NCI-H1436 treated with DMSO at 0.1 percent for 48 hours (cell line): ENCODE measurements around the gene RYR2.

Source experiments
- DNase-seq: peaks from one replicate; lab custom pipeline; 2025; lab: John Stamatoyannopoulos, UW

Gene RYR2

DNA sequence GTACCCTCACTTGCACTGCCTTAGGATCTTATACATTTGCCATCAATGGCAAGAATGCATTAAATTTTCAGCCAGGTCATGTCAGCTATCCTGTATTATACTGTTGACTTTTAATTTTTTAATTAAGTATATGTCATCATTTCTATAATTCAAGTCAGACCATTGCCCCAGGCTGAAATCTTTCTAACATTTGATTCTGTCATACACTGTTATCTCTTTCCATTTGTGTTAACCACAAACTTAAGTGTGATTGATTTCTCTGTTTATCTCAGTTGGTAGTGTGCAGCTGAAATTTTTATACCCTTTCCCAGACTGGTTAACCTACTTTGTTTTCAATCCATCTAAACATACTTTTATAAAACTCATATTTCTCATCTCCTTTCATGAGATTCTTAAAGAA is 695.5 kb downstream of the RYR2 start:
- DNase-seq = no peak

DNA sequence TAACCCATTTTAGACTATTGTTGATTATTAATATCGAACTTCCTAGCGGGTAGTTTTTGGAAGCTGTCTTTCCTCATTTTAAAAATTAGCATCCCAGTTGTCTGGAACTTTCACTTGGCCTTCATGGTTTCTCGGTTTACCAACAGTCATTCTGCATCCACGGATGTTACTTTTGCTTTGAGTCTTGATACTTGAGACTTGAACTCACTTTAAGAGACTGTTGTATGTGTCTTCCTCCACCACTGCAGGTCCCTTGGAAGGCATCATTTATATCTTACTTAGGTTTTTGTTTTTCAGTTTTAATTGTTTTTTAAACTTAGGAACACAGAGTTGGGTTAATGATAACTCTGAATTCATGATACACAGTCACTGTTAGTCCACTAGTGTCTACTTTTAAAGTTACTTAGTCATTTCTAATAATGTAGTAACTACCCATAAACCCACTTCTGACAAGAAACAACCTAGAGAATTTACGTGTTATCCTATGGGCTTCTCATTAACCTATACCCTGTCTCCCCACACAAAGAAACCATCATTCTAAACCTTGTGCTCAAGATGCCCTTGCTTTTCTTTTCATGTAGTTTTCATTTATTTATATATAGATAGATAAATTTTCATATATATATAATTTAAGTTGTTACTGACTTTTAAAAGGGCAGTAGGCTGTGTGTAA is 696.1 kb downstream of the RYR2 start:
- no peak for DNase-seq

GRCh38 chr1:237740846-237741245 is 698.9 kb downstream of the RYR2 start:
- DNase-seq = no peak

GRCh38 chr1:237745545-237745944 is 703.6 kb downstream of the RYR2 start:
- no peak for DNase-seq

- DNase-seq = no peak
Observed at GRCh38 chr1:237748171-237748960, 706.4 kb downstream of the RYR2 start.

GRCh38 chr1:237749122-237749521 is 707.1 kb downstream of the RYR2 start:
- no peak for DNase-seq

GRCh38 chr1:237751090-237751489 is 709.1 kb downstream of the RYR2 start:
- no peak for DNase-seq

- DNase-seq = no peak
Observed at GRCh38 chr1:237754627-237755026, 712.6 kb downstream of the RYR2 start.

GRCh38 chr1:237756304-237756967 is 714.5 kb downstream of the RYR2 start:
- DNase-seq = no peak

- DNase-seq = no peak
Observed at GRCh38 chr1:237759377-237759776, 717.4 kb downstream of the RYR2 start.

DNA sequence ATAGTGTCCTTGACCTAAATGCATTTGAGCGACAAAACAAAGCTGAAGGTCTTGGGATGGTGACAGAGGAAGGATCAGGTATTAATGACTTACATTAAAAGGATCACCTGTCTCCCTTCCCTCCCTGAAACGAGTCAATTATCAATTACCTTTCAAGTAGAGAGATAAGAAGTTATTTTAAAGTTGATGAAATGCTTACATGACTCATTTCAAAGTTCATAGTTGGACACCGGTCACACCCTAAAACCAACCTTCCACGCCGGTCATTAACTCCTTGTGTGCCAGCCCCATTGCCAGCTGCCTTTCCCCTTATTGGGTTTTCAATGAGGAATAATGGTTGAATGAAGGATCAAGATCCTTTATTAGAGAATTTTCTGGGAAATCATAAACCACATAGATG is 719.0 kb downstream of the RYR2 start:
- no peak for DNase-seq

DNA sequence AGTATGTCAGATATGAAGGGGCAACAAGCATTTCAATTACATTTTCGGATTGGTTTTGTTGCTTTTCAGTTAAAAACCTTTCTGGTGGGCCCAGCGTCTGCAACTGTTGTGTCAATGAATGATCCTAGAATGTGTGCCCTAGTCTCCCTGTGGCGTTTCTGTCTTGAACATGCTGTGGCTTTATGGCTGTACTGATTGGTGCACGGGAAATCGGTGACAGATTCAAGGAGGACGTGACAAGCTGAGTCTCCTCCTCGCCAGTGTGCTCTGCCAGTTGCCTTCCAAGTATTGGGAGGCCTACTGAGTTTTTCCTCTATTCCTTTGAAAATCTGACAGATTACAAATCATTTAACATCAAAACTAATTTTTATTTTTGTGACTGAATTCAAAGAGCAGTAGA is 721.2 kb downstream of the RYR2 start:
- DNase-seq = no peak

- DNase-seq = no peak
Observed at GRCh38 chr1:237763751-237764150, 721.8 kb downstream of the RYR2 start.

- no peak for DNase-seq
Observed at GRCh38 chr1:237769916-237770315, 727.9 kb downstream of the RYR2 start.

- no peak for DNase-seq
Observed at GRCh38 chr1:237772009-237772408, 730.0 kb downstream of the RYR2 start.

DNA sequence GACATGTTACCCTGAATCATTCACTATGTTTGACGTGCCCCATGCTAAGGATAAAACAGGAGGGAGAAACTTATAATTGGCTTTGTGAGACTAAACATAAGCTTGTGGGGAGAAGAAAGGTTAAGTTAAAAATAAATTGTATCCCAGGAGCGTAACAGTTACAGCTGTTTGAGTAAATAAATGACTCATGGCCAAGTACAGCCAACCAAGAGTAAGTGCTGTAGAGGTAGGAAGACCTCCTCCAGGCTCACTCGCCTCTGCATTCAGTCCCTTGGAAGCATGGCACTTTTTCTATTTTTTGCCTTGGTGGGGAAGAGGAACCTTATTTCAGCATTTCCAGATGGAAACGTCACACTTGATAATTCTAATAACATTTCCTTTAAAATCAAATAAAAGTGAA is 732.3 kb downstream of the RYR2 start:
- DNase-seq = no peak

- no peak for DNase-seq
Observed at GRCh38 chr1:237779356-237779755, 737.4 kb downstream of the RYR2 start.

GRCh38 chr1:237786066-237786719 is 744.2 kb downstream of the RYR2 start:
- DNase-seq = no peak

GRCh38 chr1:237788069-237788468 is 746.1 kb downstream of the RYR2 start:
- no peak for DNase-seq

DNA sequence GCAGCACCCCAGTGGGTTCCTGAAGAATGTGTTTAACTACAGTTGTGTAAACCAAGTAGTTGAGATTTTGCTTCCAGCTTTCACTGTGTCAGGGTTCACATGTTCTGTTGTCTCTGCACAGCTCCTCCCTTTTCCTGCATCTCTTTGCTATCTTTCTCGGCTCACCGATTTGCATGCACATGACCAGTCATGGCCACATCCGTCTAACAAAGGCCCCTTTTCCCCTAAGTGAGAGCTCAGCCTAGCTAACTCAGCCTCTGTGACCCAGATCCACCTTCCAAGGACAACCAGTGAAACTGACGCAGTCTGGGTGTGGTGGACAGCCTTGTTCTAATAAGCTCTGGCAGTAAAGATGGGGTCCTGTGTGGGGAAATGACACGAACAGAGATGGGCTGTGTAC is 747.6 kb downstream of the RYR2 start:
- DNase-seq = no peak

GRCh38 chr1:237791592-237791991 is 749.6 kb downstream of the RYR2 start:
- no peak for DNase-seq

DNA sequence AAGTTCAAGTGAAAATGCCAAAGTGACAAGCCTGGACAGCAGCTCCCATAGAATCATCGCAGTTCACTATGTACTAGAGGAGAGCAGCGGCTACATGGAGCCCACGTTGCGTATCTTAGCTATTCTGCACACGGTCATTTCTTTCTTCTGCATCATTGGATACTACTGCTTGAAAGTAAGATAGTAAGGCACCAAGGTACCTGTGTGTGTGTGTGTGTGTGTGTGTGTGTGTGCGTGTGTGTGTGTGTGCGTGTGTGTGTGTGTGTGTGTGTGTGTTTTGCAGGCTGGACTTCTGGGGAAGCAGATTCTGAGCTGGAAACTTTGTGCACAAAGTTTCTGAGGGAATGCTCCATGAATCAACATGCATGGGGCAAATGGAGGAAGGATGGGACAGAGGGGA is 750.2 kb downstream of the RYR2 start:
- DNase-seq = no peak

GRCh38 chr1:237792726-237793125 is 750.7 kb downstream of the RYR2 start:
- no peak for DNase-seq
